HepG2 (cell line): ENCODE measurements around the gene CCR8. TPM values are rescaled to one million over a fixed set of nuclear protein-coding genes. Genes with fewer than 3 reads are reported as not detected.

Source experiments
- ATAC-seq: fragments of 200-7000 bp; cut with Tn5 transposase; 3 replicates; pipeline ENCODE4 v1.9.1; 2020; ENCODE audit warnings: mild to moderate bottlenecking, moderate library complexity
- BruUV-seq: library from RNA; stranded (reverse); fragments of 400-500 nt; replicated peaks from 2 replicates; lab custom pipeline; 2021; lab: Mats Ljungman, UMichigan
- CTCF ChIA-PET: fragments of 300-600 bp; formaldehyde crosslinking; extraction: SDS; loops from one replicate; lab custom pipeline; 2021; ENCODE audit warnings: low total read pairs, inconsistent platforms, low intra/inter-chr PET ratio; lab: Yijun Ruan, JAX
- POLR2A ChIA-PET: fragments of 350-600 bp; sonication (Branson Sonifier 250); formaldehyde crosslinking; loops from one replicate; lab custom pipeline; 2020; ENCODE audit warnings: antibody characterized with exemption, inconsistent platforms; lab: Yijun Ruan, JAX
- DNase-seq: peaks from one replicate; pipeline ENCODE4 v3.0.0-alpha.2; 2015; ENCODE audit warnings: low spot score
- FAIRE-seq: peaks from 3 replicates; lab custom pipeline; 2011; peaks lifted over from hg19 to GRCh38; lab: Jason Lieb, UNC
- H2AFZ ChIP-seq: one replicate; pipeline ENCODE4 v1.6.1; 2011; ENCODE audit warnings: low read length, inconsistent platforms
- H3K27ac ChIP-seq: fragments of 300-600 bp; 3 replicates; pipeline ENCODE4 v1.8.0; 2011; ENCODE audit warnings: mixed run types, mild to moderate bottlenecking, mixed read lengths, low read length, inconsistent platforms; ENCODE audit not compliant: insufficient read depth; ENCODE audit errors: extremely low read length
- H3K27me3 ChIP-seq, 2 experiments: fragments of 200-600 bp in 1 of 2; 2 replicates in 1 of 2; 3 replicates in 1 of 2; pipeline versions ENCODE4 v1.6.0 to v1.8.0; 2011; ENCODE audit warnings: low read length in 2 of 2, mild to moderate bottlenecking in 2 of 2, moderate library complexity in 2 of 2, inconsistent platforms in 1 of 2; ENCODE audit not compliant: insufficient read depth in 2 of 2, control insufficient read depth in 1 of 2
- H3K36me3 ChIP-seq, 2 experiments: fragments of 200-600 bp in 1 of 2; replicated peaks in 1 of 2; 2 replicates in 1 of 2; 3 replicates in 1 of 2; pipeline versions ENCODE4 v1.5.1 to v1.8.0; 2011; ENCODE audit warnings: low read length in 2 of 2, inconsistent platforms in 1 of 2; ENCODE audit not compliant: insufficient read depth in 2 of 2, control insufficient read depth in 1 of 2
- H3K4me1 ChIP-seq: 2 replicates; pipeline ENCODE4 v1.5.1; 2012; ENCODE audit warnings: low read length, inconsistent platforms; ENCODE audit not compliant: insufficient read depth
- H3K4me2 ChIP-seq: 2 replicates; pipeline ENCODE4 v1.6.0; 2011; ENCODE audit warnings: low read depth, low read length, inconsistent platforms
- H3K4me3 ChIP-seq, 3 experiments: fragments of 200-600 bp in 1 of 3; sonication (generic), shearing (Covaris generic) in 1 of 3; replicated peaks in 1 of 3; 2 replicates each; pipeline ENCODE4 v1.5.1; 2011 to 2016; ENCODE audit warnings: low read length in 3 of 3, inconsistent platforms in 2 of 3, low read depth in 2 of 3, mild to moderate bottlenecking in 2 of 3, control low read depth in 1 of 3, mixed read lengths in 1 of 3; ENCODE audit not compliant: insufficient read depth in 1 of 3
- H3K79me2 ChIP-seq: one replicate; pipeline ENCODE4 v1.6.1; 2011; ENCODE audit warnings: low read length, inconsistent platforms; ENCODE audit not compliant: insufficient read depth
- H3K9ac ChIP-seq: 2 replicates; pipeline ENCODE4 v1.6.0; 2011; ENCODE audit warnings: mild to moderate bottlenecking, low read depth, low read length, inconsistent platforms; ENCODE audit not compliant: insufficient read depth
- H3K9me3 ChIP-seq: 2 replicates; pipeline ENCODE4 v1.5.1; 2012; ENCODE audit warnings: mild to moderate bottlenecking, low read length
- H4K20me1 ChIP-seq: 2 replicates; pipeline ENCODE4 v1.6.0; 2011; ENCODE audit warnings: inconsistent platforms, mild to moderate bottlenecking, low read length, moderate library complexity; ENCODE audit not compliant: insufficient read depth
- CHD4 ChIP-seq: fragments of 200-600 bp; sonication (generic); IDR thresholded peaks from 2 replicates; pipeline ENCODE4 v1.7.0; 2017; ENCODE audit warnings: mild to moderate bottlenecking, low read length, borderline replicate concordance
- CREB1 ChIP-seq, 2 experiments: fragments of 450-650 bp in 1 of 2; IDR thresholded peaks; 2 replicates each; pipeline ENCODE4 v1.6.1; 2016 to 2017; ENCODE audit warnings: control low read depth in 1 of 2, mild to moderate bottlenecking in 1 of 2, missing compliant biosample characterization in 1 of 2, missing genetic modification characterization in 1 of 2
- JUNB ChIP-seq: sonication (generic); formaldehyde crosslinking; IDR thresholded peaks from 2 replicates; pipeline ENCODE4 v1.8.0; 2022; ENCODE audit warnings: missing genetic modification reagents, mild to moderate bottlenecking, borderline replicate concordance
- MAX ChIP-seq: IDR thresholded peaks from 2 replicates; pipeline ENCODE4 v1.6.1; 2012; ENCODE audit warnings: inconsistent platforms
- MIER2 ChIP-seq: IDR thresholded peaks from 2 replicates; pipeline ENCODE4 v1.6.1; 2016; ENCODE audit warnings: missing biosample characterization, missing genetic modification reagents
- MYNN ChIP-seq: sonication (generic); formaldehyde crosslinking; IDR thresholded peaks from 2 replicates; pipeline ENCODE4 v1.4.0; 2020; ENCODE audit warnings: mild to moderate bottlenecking, low read depth, missing genetic modification reagents
- NR2C2 ChIP-seq: sonication (generic); formaldehyde crosslinking; IDR thresholded peaks from 2 replicates; pipeline ENCODE4 v1.4.0; 2020; ENCODE audit warnings: missing genetic modification reagents, mild to moderate bottlenecking, moderate library complexity, borderline replicate concordance
- RFXANK ChIP-seq: IDR thresholded peaks from 2 replicates; pipeline ENCODE4 v1.6.1; 2016
- SP4 ChIP-seq: sonication (generic); formaldehyde crosslinking; IDR thresholded peaks from 2 replicates; pipeline ENCODE4 v1.8.1; 2023; ENCODE audit warnings: mild to moderate bottlenecking, missing genetic modification reagents
- ZNF142 ChIP-seq: sonication (generic); formaldehyde crosslinking; IDR thresholded peaks from 2 replicates; pipeline ENCODE4 v1.4.0; 2020; ENCODE audit warnings: missing genetic modification reagents
- ZNF619 ChIP-seq: sonication (generic); formaldehyde crosslinking; IDR thresholded peaks from 2 replicates; pipeline ENCODE4 v1.4.0; 2020; ENCODE audit warnings: mild to moderate bottlenecking, missing genetic modification reagents
- ZNF629 ChIP-seq: sonication (generic); formaldehyde crosslinking; conservative IDR thresholded peaks from 2 replicates; pipeline ENCODE4 v1.5.0; 2020; ENCODE audit warnings: missing genetic modification reagents
- ZNF672 ChIP-seq: sonication (generic); formaldehyde crosslinking; IDR thresholded peaks from 2 replicates; pipeline ENCODE4 v1.8.1; 2022; ENCODE audit warnings: missing genetic modification reagents
- ZNF720 ChIP-seq: sonication (generic); formaldehyde crosslinking; IDR thresholded peaks from 2 replicates; pipeline ENCODE4 v1.4.0; 2020; ENCODE audit warnings: missing genetic modification reagents
- ZNF770 ChIP-seq: sonication (generic); formaldehyde crosslinking; IDR thresholded peaks from 2 replicates; pipeline ENCODE4 v1.5.0; 2020; ENCODE audit warnings: mild to moderate bottlenecking, missing genetic modification reagents
- WGBS: methylation state at CpG from one replicate; pipeline ENCODE4 v1.1.6; 2017; ENCODE audit warnings: low lambda C conversion rate; 5-methylcytosine and 5-hydroxymethylcytosine counted together
- in situ Hi-C: cut with HindIII; loops from 2 replicates; pipeline ENCODE4 v1.10.0; 2017; ENCODE audit warnings: low pct_unique_long_range_greater_than_20kb; ENCODE audit not compliant: extremely low pct_ligation_motif_present
- intact Hi-C: fragments of 100-400 bp; cut with micrococcal nuclease; formaldehyde crosslinking; loops from one replicate; pipeline ENCODE4 v1.10.0; 2022; ENCODE audit not compliant: unreplicated experiment
- polyA plus RNA-seq, 8 experiments: library from polyadenylated mRNA; depleted of rRNA in 3 of 8; stranded (reverse) in 7 of 8; unstranded in 1 of 8; fragments of >200 nt; fragmentation: Illumina TruSeq in 4 of 8; extraction: Trizol in 4 of 8; gene quantifications; 2 replicates each; pipeline versions ENCODE4 v1.2.1 to v1.2.3, GENCODE V29; 2011 to 2016; ENCODE audit warnings: low read depth in 4 of 8, missing spikeins in 1 of 8, mixed read lengths in 1 of 8; ENCODE audit not compliant: insufficient read depth in 1 of 8
- total RNA-seq, 5 experiments: library from RNA; depleted of rRNA; stranded (reverse); fragments of >200 nt; fragmentation: Illumina TruSeq; extraction: Trizol; gene quantifications; 2 replicates each; pipeline ENCODE4 v1.2.3, GENCODE V29; 2016; ENCODE audit warnings: low read depth in 1 of 5

Gene CCR8
- total and polyA plus RNA-seq, 2 of the 13 experiments (the other 11 are each of a cell fraction or from before 2014, with no cell fraction given) = not detected

- no peaks in the 10 kb centered on the region for H3K9me3 ChIP-seq
- FAIRE-seq (no peak), DNase-seq (no peak), ATAC-seq (no peak)
- H3K79me2 ChIP-seq = no peaks in the 10 kb centered on the region
- no peak for TF ChIP-seq JUNB (CRISPR knock-in tag)
- TF ChIP-seq ZNF629 (CRISPR knock-in tag) = no peak
- no peak for TF ChIP-seq CHD4
- TF ChIP-seq SP4 (CRISPR knock-in tag) = no peak
- no peak for TF ChIP-seq ZNF720
- no peak for TF ChIP-seq ZNF619
- no peak for TF ChIP-seq ZNF672 (CRISPR knock-in tag)
- no peak for TF ChIP-seq ZNF142 (CRISPR knock-in tag)
- TF ChIP-seq RFXANK = no peak
- TF ChIP-seq CREB1 (IDR thresholded peaks at IDR 0.05) = no peak
- TF ChIP-seq CREB1 (CRISPR knock-in tag; IDR thresholded peaks at IDR 0.05) = no peak
- no peak for TF ChIP-seq MIER2 (CRISPR knock-in tag)
- TF ChIP-seq NR2C2 (CRISPR knock-in tag) = no peak
- TF ChIP-seq MYNN = no peak
- no peak for TF ChIP-seq ZNF770 (CRISPR knock-in tag)
- TF ChIP-seq MAX = no peak
- no peak overlapping the region for H3K27ac ChIP-seq
- H2AFZ ChIP-seq = no peak overlapping the region
- peaks cover 19% of the 10 kb centered on the region for H3K4me1 ChIP-seq
- POLR2A ChIA-PET = no interaction called here
- H4K20me1 ChIP-seq = no peaks in the 10 kb centered on the region
- in situ Hi-C loops = no loop called here
- H3K4me3 ChIP-seq = no peak overlapping the region
- WGBS = 73% methylated on average over 6 of the region's 8 CpGs
- intact Hi-C loops = no loop called here
- BruUV-seq = no TSS peak
- no peaks in the 10 kb centered on the region for H3K36me3 ChIP-seq
- H3K9ac ChIP-seq = no peak overlapping the region
- CTCF ChIA-PET = no interaction called here
- no peak overlapping the region for H3K4me2 ChIP-seq
- no peaks in the 10 kb centered on the region for H3K27me3 ChIP-seq
Measured at GRCh38 chr3:39361252-39361927, 31.9 kb downstream of the CCR8 start.
